Stomach (tissue), 9 donors: Measurements from ENCODE around the gene TLE3. TPM values are rescaled to one million over a fixed set of nuclear protein-coding genes. Genes with fewer than 3 reads are reported as not detected.

Experiments used
- DNase-seq, 2 donors: peaks; one replicate each; pipeline versions ENCODE4 v3.0.0 to v3.0.0-alpha.2; 2013 to 2019
- H3K27ac ChIP-seq, 5 donors: fragments of 200-600 bp in 4 of 5; sonication (generic) in 4 of 5; one replicate each; pipeline ENCODE4 v1.5.1; 2013 to 2019; ENCODE audit warnings: mild to moderate bottlenecking in 1 of 5, moderate library complexity in 1 of 5
- H3K27me3 ChIP-seq, 3 donors: fragments of 200-600 bp; sonication (generic); one replicate each; pipeline ENCODE4 v1.5.1; 2017 to 2019; ENCODE audit warnings: mixed run types in 1 of 3
- H3K36me3 ChIP-seq, 4 donors: fragments of 200-600 bp; sonication (generic); 1 replicate in 3 of 4; 2 replicates in 1 of 4; pipeline ENCODE4 v1.5.1; 2016 to 2019
- H3K4me1 ChIP-seq, 4 donors: fragments of 200-600 bp; sonication (generic); one replicate each; pipeline ENCODE4 v1.5.1; 2016 to 2019
- H3K4me3 ChIP-seq, 4 donors: fragments of 200-600 bp; sonication (generic) in 3 of 4; one replicate each; pipeline ENCODE4 v1.5.1; 2016 to 2019; ENCODE audit warnings: mild to moderate bottlenecking in 1 of 4
- H3K9me3 ChIP-seq, 4 donors: fragments of 200-600 bp; sonication (generic); one replicate each; pipeline ENCODE4 v1.5.1; 2016 to 2019
- CTCF ChIP-seq, 7 experiments: fragments of 450-650 bp in 4 of 7; fragments of 200-600 bp in 3 of 7; sonication (generic) in 3 of 7; IDR thresholded peaks; one replicate each; pipeline ENCODE4 v1.5.1; 2016 to 2019; ENCODE audit warnings: antibody characterized with exemption in 7 of 7, control low read depth in 2 of 7, mild to moderate bottlenecking in 1 of 7
- EP300 ChIP-seq: sonication (generic); formaldehyde crosslinking; IDR thresholded peaks from one replicate; pipeline ENCODE4 v1.6.1; 2017; ENCODE audit warnings: antibody characterized with exemption
- POLR2A ChIP-seq, 4 donors: fragments of 450-650 bp; IDR thresholded peaks; one replicate each; pipeline ENCODE4 v1.6.1; 2016; ENCODE audit warnings: antibody characterized with exemption in 4 of 4, control low read depth in 2 of 4, mild to moderate bottlenecking in 1 of 4, moderate library complexity in 1 of 4
- POLR2AphosphoS5 ChIP-seq, 3 donors: sonication (generic); formaldehyde crosslinking; IDR thresholded peaks; one replicate each; pipeline ENCODE4 v1.6.1; 2016; ENCODE audit warnings: antibody characterized with exemption in 3 of 3
- WGBS, 5 donors: extraction: QIAGEN DNeasy Blood & Tissue Kit in 3 of 5; methylation state at CpG; one replicate each; pipeline versions ENCODE4 v1.1.5 to v1.1.7; 2013 to 2018; 5-methylcytosine and 5-hydroxymethylcytosine counted together
- intact Hi-C: fragments of 100-400 bp; cut with DNase I; formaldehyde crosslinking; loops from one replicate; pipeline ENCODE4 v1.15.1; 2023; ENCODE audit warnings: low total_unique reads
- polyA plus RNA-seq, 3 donors: library from polyadenylated mRNA; stranded (reverse); fragments of 200-250 nt; gene quantifications; one replicate each; pipeline ENCODE4 v1.2.3, GENCODE V29; 2013
- total RNA-seq, 5 donors: library from RNA; depleted of rRNA; stranded (reverse); fragments of >200 nt; gene quantifications; one replicate each; pipeline versions ENCODE4 v1.1.0 to v1.2.3, GENCODE V29; 2014 to 2016
- donor health status: healthy with polysubstance abuse.
- donor health status: Bipolar disorder and iron deficiency.
- donor health status: healthy.

The TLE3 gene
- total and polyA plus RNA-seq, 8 donors, result 13.3 to 186 (median 30.9) TPM

GRCh38 chr15:70024521-70024920 lies 73.2 kb downstream of the TLE3 start:
- DNase-seq, result no peak
- TF ChIP-seq POLR2AphosphoS5 (IDR thresholded peaks at IDR 0.05) (no peak), EP300 (no peak)
- Histone ChIP-seq H3K36me3 (no peaks in the 10 kb centered on the region), H3K4me3 (no peak overlapping the region), H3K27me3 (no peaks in the 10 kb centered on the region), H3K27ac (peak overlapping the region in 2 of 5 donors; percentile 66 to 70), H3K4me1 (peaks cover 16 to 37% (median 28%) of the 10 kb centered on the region in 4 donors), H3K9me3 (no peaks in the 10 kb centered on the region)
- intact Hi-C loops, result no loop called here
- WGBS, 5 donors, result 76 to 87% (median 84%) methylated on average over 13 to 18 of the region's 18 CpGs

GRCh38 chr15:70023769-70024491 lies 73.8 kb downstream of the TLE3 start:
- Histone ChIP-seq H3K36me3 (no peaks in the 10 kb centered on the region), H3K9me3 (no peaks in the 10 kb centered on the region), H3K27ac (peak overlapping the region in 4 of 5 donors; percentile 39 to 70 (median 58)), H3K4me1 (peaks cover 16 to 37% (median 28%) of the 10 kb centered on the region in 4 donors), H3K27me3 (no peaks in the 10 kb centered on the region), H3K4me3 (no peak overlapping the region)
- no peak for TF ChIP-seq CTCF (IDR thresholded peaks at IDR 0.05)
- peak in 2 of 3 donors; percentile 36 to 45 for TF ChIP-seq POLR2AphosphoS5 (IDR thresholded peaks at IDR 0.05)
- TF ChIP-seq POLR2A (IDR thresholded peaks at IDR 0.05), result no peak
- TF ChIP-seq EP300, result no peak
- 31 to 42% (median 35%) methylated on average over 16 of the region's 16 CpGs for WGBS, 5 donors
- intact Hi-C loops, result no loop called here
- peak; percentile 66 to 68 for DNase-seq

- peak overlapping the region in 4 of 5 donors; percentile 39 to 70 (median 58) for H3K27ac ChIP-seq
- 70 to 84% (median 79%) methylated on average over 7 of the region's 7 CpGs for WGBS, 5 donors
- no peaks in the 10 kb centered on the region for H3K27me3 ChIP-seq
- no peaks in the 10 kb centered on the region for H3K36me3 ChIP-seq
- no peak overlapping the region for H3K4me3 ChIP-seq
- H3K9me3 ChIP-seq, result no peaks in the 10 kb centered on the region
- TF ChIP-seq CTCF (IDR thresholded peaks at IDR 0.05) (no peak), EP300 (no peak), POLR2AphosphoS5 (IDR thresholded peaks at IDR 0.05) (no peak), POLR2A (IDR thresholded peaks at IDR 0.05) (no peak)
- peak in 1 of 2 donors; percentile 74 for DNase-seq
- intact Hi-C loops, result no loop called here
- peaks cover 16 to 37% (median 28%) of the 10 kb centered on the region in 4 donors for H3K4me1 ChIP-seq
Observed at GRCh38 chr15:70023064-70023768, 74.5 kb downstream of the TLE3 start.

- Histone ChIP-seq H3K9me3 (peaks cover 0 to 7% (median 0%) of the 10 kb centered on the region in 4 donors), H3K27ac (no peak overlapping the region), H3K36me3 (no peaks in the 10 kb centered on the region), H3K27me3 (peaks cover 0 to 8% (median 0%) of the 10 kb centered on the region in 3 donors), H3K4me1 (peaks cover 16 to 27% (median 22%) of the 10 kb centered on the region in 4 donors), H3K4me3 (no peak overlapping the region)
- no peak for DNase-seq
- TF ChIP-seq EP300 (no peak), CTCF (IDR thresholded peaks at IDR 0.05) (no peak), POLR2AphosphoS5 (IDR thresholded peaks at IDR 0.05) (no peak), POLR2A (IDR thresholded peaks at IDR 0.05) (no peak)
- intact Hi-C loops, result no loop called here
- WGBS, 5 donors, result 87 to 93% (median 91%) methylated on average over 5 of the region's 5 CpGs
Observed at GRCh38 chr15:70020229-70020628, 77.5 kb downstream of the TLE3 start.
